Epithelial cell of esophagus (primary cell): ENCODE measurements around the gene TAF15.
A peak's percentile ranks its signal among the peaks of the same experiment; 100 is the strongest.

ENCODE experiments used
- DNase-seq: peaks from one replicate; pipeline ENCODE4 v3.0.0; 2010; ENCODE audit warnings: low read depth
- H3K4me3 ChIP-seq: 2 replicates; pipeline ENCODE4 v1.5.1; 2011; ENCODE audit warnings: mild to moderate bottlenecking, low read length, control low read depth
- TF ChIP-seq, protein P1 (sequence below): IDR thresholded peaks from 2 replicates; pipeline ENCODE4 v1.5.1; 2011; ENCODE audit warnings: low read depth, mild to moderate bottlenecking, low read length, control low read depth, inconsistent platforms; ENCODE audit not compliant: insufficient read depth; ENCODE audit errors: missing control alignments

Gene TAF15

DNA sequence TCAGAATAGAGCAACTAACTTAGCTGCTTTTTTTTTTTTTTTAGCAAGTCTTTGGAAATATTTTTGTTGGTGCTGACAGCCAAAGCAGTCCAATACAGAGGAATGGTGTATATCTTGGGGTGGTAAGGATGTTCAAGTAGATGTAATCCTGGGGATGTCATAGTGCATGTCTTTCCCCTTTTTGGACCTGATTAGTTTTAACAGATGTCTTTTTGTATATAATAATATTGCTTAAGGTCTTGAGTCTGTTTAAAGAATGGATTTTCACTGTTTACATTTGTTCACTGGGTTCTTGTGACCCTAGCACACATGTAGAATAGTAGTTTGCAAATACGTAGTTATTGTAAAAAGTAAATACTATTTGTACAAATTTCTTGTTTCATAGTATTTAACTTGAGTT lies 7.9 kb downstream of the TAF15 start:
- TF ChIP-seq, protein P1, sequence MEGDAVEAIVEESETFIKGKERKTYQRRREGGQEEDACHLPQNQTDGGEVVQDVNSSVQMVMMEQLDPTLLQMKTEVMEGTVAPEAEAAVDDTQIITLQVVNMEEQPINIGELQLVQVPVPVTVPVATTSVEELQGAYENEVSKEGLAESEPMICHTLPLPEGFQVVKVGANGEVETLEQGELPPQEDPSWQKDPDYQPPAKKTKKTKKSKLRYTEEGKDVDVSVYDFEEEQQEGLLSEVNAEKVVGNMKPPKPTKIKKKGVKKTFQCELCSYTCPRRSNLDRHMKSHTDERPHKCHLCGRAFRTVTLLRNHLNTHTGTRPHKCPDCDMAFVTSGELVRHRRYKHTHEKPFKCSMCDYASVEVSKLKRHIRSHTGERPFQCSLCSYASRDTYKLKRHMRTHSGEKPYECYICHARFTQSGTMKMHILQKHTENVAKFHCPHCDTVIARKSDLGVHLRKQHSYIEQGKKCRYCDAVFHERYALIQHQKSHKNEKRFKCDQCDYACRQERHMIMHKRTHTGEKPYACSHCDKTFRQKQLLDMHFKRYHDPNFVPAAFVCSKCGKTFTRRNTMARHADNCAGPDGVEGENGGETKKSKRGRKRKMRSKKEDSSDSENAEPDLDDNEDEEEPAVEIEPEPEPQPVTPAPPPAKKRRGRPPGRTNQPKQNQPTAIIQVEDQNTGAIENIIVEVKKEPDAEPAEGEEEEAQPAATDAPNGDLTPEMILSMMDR = no peak
- H3K4me3 ChIP-seq = no peak overlapping the region
- no peak for DNase-seq

DNA sequence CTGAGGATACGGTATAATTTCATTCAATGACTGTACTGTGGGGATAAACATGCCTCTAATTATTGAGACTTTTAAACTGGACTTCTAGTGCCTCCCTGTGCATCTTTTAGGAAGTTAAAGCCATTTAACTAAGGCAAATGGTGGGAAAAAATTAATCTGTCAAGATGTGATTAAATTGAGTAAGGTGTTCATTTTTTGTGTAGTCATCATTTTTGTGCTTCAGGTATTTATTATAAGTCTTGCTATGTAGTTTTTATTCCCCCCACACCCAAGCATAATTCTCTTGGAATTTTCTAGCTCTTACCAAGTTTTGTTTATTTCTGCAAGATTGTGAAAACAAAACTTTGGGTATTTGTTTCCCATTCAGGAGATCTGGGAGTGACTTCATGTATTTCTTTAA lies 10.2 kb downstream of the TAF15 start:
- DNase-seq = no peak
- TF ChIP-seq, protein P1 = no peak
- H3K4me3 ChIP-seq = no peak overlapping the region

DNA sequence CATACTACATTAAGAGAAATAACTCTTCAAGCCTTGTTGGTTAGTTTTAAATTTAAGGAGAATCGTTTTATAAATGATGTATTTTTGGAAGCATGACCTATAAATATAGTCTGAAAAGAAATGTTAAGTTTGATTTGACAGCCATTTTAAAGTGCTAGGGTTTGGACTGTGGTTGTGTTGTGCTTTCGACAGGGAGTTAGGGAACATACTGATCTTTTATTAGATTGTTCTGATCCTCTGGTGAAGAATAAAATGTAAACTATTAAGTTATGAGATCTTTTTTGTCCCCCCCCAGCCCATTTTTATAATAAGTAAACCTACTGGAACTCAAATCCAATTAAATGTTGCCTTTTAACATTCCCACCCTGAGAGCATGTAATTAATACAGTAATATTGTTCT lies 12.0 kb downstream of the TAF15 start:
- H3K4me3 ChIP-seq = no peak overlapping the region
- TF ChIP-seq, protein P1 = no peak
- DNase-seq = no peak

DNA sequence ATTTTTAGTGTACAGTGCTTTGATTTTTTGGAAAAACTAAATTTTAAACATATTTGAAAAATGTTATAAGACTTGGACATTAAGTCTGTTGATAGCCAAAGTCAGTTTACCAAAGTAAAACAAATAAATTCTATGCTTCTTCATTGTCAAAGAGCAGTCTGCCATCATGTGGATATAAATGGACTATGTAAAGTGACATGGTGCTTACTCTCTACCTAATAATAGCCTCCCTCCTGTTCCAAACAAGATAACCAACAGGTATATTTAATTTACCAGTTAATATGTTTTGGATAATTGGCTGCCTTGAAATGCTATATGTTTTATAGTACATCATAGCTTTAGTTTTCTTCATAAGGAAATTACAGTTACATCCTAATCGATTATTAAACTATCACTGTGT lies 15.9 kb downstream of the TAF15 start:
- no peak overlapping the region for H3K4me3 ChIP-seq
- TF ChIP-seq, protein P1 = no peak
- DNase-seq = no peak

DNA sequence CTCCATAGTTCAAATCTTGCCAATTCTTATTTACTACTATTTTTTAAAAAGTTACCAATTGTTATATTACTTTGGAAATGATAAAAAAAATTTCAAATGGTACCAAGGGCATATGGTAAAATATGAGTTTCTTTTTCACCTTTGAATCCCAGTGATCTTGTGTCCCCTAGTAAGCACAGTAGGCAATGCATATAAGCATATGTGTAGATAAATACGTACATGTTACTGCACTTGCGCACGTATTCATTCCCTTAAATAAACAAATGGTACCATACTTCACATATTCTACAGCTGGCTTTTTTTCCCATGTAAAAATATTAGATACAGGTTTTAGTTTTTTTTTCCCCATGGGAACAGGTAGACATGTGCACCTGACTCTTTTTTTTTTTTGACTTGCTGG lies 31.8 kb downstream of the TAF15 start:
- TF ChIP-seq, protein P1 = no peak
- H3K4me3 ChIP-seq = no peak overlapping the region
- DNase-seq = no peak

DNA sequence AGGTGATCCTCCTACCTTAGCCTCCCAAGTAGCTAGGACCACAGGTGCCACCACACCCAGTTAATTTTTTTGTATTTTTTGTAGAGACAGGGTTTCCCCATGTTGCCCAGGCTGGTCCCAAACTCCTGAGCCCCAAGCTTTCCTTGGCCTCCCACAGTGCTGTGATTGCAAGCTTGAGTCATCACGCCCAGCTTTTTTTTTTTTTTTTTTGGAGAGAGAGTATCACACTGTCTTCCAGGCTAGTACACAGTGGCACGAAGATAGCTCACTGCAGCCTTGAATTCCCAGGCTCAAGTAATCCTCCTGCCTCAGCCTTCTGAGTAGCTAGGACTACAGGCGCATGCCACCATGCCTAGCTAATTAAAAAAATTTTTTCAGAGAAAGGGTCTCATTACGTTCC lies 32.2 kb downstream of the TAF15 start:
- TF ChIP-seq, protein P1 = no peak
- no peak overlapping the region for H3K4me3 ChIP-seq
- peak; percentile 14 for DNase-seq

DNA sequence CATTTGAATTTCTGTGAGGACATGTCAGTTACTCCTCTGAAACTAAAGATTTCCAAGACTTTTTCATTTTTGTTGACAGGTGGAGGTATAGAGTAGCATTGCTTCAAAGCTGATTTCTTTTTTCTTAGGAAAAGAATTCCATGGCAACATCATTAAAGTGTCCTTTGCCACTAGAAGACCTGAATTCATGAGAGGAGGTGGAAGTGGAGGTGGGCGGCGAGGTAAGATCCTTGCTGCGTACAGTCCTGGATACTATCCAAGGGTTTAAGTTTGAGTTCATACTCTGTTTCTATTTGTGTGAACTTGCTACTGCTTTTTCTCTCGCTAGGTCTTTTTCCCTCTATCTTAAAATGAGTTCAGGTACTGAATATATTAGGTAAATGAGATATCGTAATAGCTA lies 33.0 kb downstream of the TAF15 start:
- no peak for DNase-seq
- H3K4me3 ChIP-seq = no peak overlapping the region
- TF ChIP-seq, protein P1 = no peak
